GM12892 (cell line): ENCODE data around the gene ISL2.

Source experiments
- POLR2A ChIP-seq: IDR thresholded peaks from 2 replicates; pipeline ENCODE4 v1.6.1; 2011; ENCODE audit warnings: low read depth, low read length, control low read depth
- POLR2AphosphoS5 ChIP-seq: IDR thresholded peaks from 2 replicates; pipeline ENCODE4 v1.6.1; 2011; ENCODE audit warnings: low read depth, low read length, control low read depth

DNA sequence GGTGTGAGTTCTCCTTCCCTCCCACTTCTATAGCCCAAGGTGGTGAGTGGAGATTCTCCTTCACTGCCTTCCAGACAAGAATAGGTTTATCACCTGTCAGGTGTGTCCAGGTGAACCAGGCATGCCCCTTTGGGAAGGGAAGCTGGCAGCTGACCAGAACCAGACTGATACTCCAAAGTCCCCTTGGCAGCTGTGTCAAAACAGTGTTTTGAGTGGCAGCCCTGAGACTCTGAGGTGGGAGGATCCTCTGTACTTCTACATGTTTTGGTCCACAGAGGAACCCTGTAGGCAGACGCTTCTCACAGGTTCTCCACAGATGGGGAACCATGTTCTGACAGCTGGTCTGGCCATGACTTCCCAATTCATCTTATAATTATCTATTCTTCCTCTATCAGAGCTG, 30.1 kb downstream of the ISL2 start:
- no peak for TF ChIP-seq POLR2AphosphoS5
- TF ChIP-seq POLR2A: no peak
